ENCODE data around the gene SF3A2. TPM values are rescaled to one million over a fixed set of nuclear protein-coding genes. Genes with fewer than 3 reads are reported as not detected.

Gene SF3A2
- total RNA-seq, 1 donor from 2014 or later = 129 TPM

DNA sequence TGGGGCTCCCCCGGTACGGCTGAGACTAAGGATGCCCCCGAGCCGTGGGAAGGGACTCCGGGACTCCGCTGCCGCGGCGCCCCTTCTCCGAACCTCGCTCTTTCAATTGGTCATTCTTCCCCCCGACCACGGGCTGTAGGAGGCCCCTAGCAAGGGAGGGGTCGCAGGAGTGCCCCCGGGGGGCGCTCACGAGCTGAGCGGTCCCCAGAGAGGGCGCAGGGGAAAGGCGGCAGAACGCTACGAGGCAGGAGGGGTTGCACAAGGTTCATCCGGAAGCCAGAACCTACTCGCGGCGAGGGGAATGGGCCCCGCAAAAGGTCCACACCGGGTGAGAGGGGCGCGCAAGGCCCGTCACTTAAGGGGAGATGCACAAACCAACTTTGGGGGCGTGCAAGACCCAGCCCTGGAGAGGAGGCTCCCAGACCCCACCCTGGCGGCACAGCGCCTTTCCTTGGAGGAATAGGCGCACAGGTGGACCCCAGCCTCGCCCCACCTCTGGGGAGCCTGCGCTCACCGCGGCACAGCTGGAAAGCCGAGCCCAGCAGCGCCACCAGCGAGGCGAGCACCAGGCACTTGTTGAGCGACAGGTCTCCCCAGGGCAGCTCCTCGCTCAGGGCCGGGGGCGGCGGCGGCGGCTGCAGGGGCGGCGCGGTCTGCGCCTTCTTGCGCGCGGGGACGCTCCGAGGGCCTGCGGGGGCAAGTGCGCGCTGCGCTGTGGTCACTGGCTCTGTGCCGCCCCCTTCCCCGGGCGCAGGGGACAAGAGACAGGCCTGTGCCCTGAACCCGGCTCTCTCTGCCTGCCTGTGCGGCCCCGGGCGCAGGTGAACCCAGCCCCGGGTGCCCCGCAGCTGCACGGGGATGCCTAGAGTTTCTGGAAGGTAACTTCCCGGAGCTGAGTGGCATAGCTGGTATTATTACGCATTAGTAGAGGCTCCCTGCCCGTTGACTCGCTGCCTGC is 16.8 kb downstream of the SF3A2 start:
- DNase-seq (ENCODE audit: extremely low spot score, unreplicated experiment) = peak; percentile 74
- peaks cover 10% of the 10 kb centered on the region for H3K27me3 Mint-ChIP-seq
- peak overlapping the region; percentile 82 for H3K4me3 Mint-ChIP-seq
- peak; percentile 52 for TF ChIP-seq CTCF (conservative IDR thresholded peaks at IDR 0.05)
- H3K4me1 Mint-ChIP-seq (ENCODE audit: unreplicated experiment) = peaks cover 3% of the 10 kb centered on the region
- no peaks in the 10 kb centered on the region for H3K36me3 Mint-ChIP-seq
- H3K9me3 Mint-ChIP-seq = no peaks in the 10 kb centered on the region
- H3K27ac Mint-ChIP-seq = peak overlapping the region; percentile 48

DNA sequence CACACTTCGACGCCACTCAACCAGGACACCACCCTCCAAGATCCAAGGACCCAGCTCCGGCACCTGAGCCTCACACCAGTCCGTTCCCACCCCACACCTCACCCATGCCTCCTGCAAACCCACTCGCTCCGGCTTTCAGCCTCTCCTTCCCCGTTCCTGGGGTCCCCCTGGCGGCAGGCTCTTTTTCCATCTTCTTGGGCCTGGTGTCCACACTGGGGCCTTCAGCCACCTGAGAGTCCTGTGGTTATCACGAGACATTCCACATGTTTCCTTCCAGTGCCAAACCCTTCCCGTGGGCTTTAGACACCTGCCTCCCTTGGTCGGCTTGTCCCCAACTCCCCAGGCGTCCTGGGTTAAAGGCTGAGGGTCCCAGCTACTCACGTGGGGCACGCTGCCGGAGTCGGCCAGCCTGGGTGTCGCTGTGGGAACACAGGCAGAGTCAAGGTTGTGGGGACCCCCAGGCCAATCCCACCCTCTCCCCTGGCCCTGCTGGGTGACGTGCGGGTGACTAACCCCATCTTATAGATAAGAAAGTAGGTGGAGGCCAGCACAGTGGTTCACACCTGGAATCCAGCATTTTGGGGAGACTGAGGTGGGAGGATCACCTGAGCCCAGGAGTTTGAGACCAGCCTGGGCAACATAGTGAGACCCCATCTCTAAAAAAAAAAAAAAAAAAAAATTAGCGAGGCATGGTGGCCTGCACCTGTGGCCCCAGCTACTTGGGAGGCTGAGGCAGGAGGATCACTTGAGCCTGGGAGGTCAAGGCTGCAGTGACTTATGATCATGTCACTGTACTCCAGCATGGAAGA is 17.6 kb downstream of the SF3A2 start:
- peaks cover 10% of the 10 kb centered on the region for H3K27me3 Mint-ChIP-seq
- no peaks in the 10 kb centered on the region for H3K9me3 Mint-ChIP-seq
- H3K36me3 Mint-ChIP-seq = no peaks in the 10 kb centered on the region
- H3K4me1 Mint-ChIP-seq (ENCODE audit: unreplicated experiment) = peaks cover 3% of the 10 kb centered on the region
- peak; percentile 78 for DNase-seq (ENCODE audit: extremely low spot score, unreplicated experiment)
- peak overlapping the region; percentile 82 for H3K4me3 Mint-ChIP-seq
- peak; percentile 71 for TF ChIP-seq CTCF (conservative IDR thresholded peaks at IDR 0.05)
- H3K27ac Mint-ChIP-seq = peak overlapping the region; percentile 48

DNA sequence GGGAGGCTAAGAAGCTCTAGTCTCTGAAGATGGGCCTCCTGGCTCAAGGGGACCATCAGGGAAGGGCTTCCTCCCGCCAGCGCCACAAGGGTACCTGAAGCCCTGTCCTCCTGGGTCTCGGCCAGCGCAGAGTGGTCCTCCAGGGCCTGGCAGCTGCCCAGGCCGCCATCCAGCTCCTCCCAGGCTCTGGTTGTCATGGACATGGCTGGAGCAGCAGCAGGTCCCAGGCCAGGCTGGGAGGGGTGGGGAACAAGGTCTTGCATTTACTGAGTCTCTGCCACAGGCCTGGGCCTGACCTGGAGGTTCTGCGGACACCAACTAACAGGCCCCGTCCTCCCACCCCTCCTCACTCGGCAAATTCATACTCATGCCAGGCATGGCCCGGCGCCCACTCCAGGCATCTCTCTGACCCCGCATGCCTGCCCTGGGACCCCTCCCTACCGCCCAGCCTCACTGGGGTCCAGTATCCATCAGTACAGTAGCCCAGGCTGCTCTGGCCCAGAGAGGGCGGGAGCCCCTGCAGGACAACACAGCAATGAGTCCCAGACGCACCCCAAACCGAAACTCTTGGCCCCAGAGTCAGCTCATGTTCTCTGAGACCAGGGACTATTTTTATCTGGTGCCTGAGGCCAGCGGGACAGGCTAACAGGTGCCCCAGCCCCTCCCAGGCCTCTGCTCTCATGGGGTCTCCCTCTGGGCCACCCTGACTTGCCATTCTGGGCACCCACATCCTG is 18.7 kb downstream of the SF3A2 start:
- TF ChIP-seq CTCF (conservative IDR thresholded peaks at IDR 0.05) = no peak
- Mint-ChIP-seq H3K4me1 (ENCODE audit: unreplicated experiment) (peaks cover 3% of the 10 kb centered on the region), H3K4me3 (no peak overlapping the region), H3K27ac (no peak overlapping the region), H3K9me3 (no peaks in the 10 kb centered on the region), H3K27me3 (peaks cover 10% of the 10 kb centered on the region), H3K36me3 (no peaks in the 10 kb centered on the region)
- DNase-seq (ENCODE audit: extremely low spot score, unreplicated experiment) = no peak

- no peak within 1 kb of the TSS for H3K4me3 Mint-ChIP-seq
- peaks cover 10% of the 10 kb centered on the region for H3K27me3 Mint-ChIP-seq
- TF ChIP-seq CTCF (conservative IDR thresholded peaks at IDR 0.05) = no peak
- H3K4me1 Mint-ChIP-seq (ENCODE audit: unreplicated experiment) = peaks cover 3% of the 10 kb centered on the region
- H3K9me3 Mint-ChIP-seq = no peaks in the 10 kb centered on the region
- H3K27ac Mint-ChIP-seq = no peak within 1 kb of the TSS
- H3K36me3 Mint-ChIP-seq = no peaks in the 10 kb centered on the region
- no peak for DNase-seq (ENCODE audit: extremely low spot score, unreplicated experiment)
Measured at GRCh38 chr19:2255982-2256685, 19.5 kb downstream of the SF3A2 start, which contains the start of gene JSRP1. Gene JSRP1 (minus strand): TSS chr19:2256417. CDS start chr19:2255314, 1,103 bp downstream.

DNA sequence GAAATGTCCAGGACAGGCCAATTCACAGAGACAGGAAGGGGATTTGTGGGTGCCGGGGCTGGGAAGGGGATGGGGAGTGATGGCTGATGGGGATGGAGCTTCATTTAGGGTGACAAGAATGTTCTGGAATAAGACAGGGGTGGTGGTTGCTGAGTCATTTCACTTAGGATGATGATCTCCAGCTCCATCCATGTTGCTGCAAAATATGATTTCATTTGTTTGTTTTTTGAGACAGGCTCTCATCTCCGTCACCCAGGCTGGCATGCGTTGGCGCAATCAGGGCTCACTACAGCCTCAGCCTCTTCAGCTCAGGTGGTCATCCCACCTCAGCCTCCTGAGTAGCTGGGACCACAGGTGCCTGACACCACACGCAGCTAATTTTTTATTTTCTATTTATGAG is 22.7 kb downstream of the SF3A2 start:
- Mint-ChIP-seq H3K4me1 (ENCODE audit: unreplicated experiment) (no peaks in the 10 kb centered on the region), H3K27ac (no peak overlapping the region), H3K9me3 (no peaks in the 10 kb centered on the region), H3K27me3 (no peaks in the 10 kb centered on the region), H3K4me3 (no peak overlapping the region), H3K36me3 (no peaks in the 10 kb centered on the region)
- no peak for TF ChIP-seq CTCF (conservative IDR thresholded peaks at IDR 0.05)
- no peak for DNase-seq (ENCODE audit: extremely low spot score, unreplicated experiment)

Data from type B pancreatic cell (in vitro differentiated cells).